Vagina (tissue), 2 donors: Measurements from ENCODE around the gene TMEFF1. TPM values are rescaled to one million over a fixed set of nuclear protein-coding genes. Genes with fewer than 3 reads are reported as not detected.

Experiments used
- DNase-seq, 2 donors: peaks; one replicate each; pipeline ENCODE4 v3.0.0-alpha.2; 2017; ENCODE audit errors: extremely low spot score in 2 of 2
- H3K27ac ChIP-seq: fragments of 200-600 bp; sonication (generic); one replicate; pipeline ENCODE4 v1.5.1; 2019
- H3K27me3 ChIP-seq: fragments of 200-600 bp; sonication (generic); one replicate; pipeline ENCODE4 v1.5.1; 2019
- H3K36me3 ChIP-seq, 2 donors: fragments of 200-600 bp; sonication (generic); one replicate each; pipeline ENCODE4 v1.5.1; 2017 to 2019
- H3K4me1 ChIP-seq: fragments of 200-600 bp; sonication (generic); one replicate; pipeline ENCODE4 v1.5.1; 2019
- H3K4me3 ChIP-seq, 2 donors: fragments of 200-600 bp; sonication (generic); 1 replicate in 1 of 2; 2 replicates in 1 of 2; pipeline ENCODE4 v1.5.1; 2016 to 2019
- H3K9me3 ChIP-seq: fragments of 200-600 bp; sonication (generic); one replicate; pipeline ENCODE4 v1.5.1; 2019
- POLR2A ChIP-seq, 2 donors: fragments of 450-650 bp; IDR thresholded peaks; one replicate each; pipeline ENCODE4 v1.6.1; 2017; ENCODE audit warnings: antibody characterized with exemption in 2 of 2, mild to moderate bottlenecking in 2 of 2, moderate library complexity in 2 of 2
- POLR2AphosphoS5 ChIP-seq, 2 donors: sonication (generic); formaldehyde crosslinking; IDR thresholded peaks; one replicate each; pipeline ENCODE4 v1.9.0; 2017; ENCODE audit warnings: antibody characterized with exemption in 2 of 2, mild to moderate bottlenecking in 2 of 2, low read depth in 1 of 2; ENCODE audit not compliant: insufficient read depth in 1 of 2
- intact Hi-C: fragments of 100-400 bp; cut with DNase I; formaldehyde crosslinking; loops from one replicate; pipeline ENCODE4 v1.15.1; 2023
- total RNA-seq: library from RNA; depleted of rRNA; stranded (reverse); fragments of >200 nt; gene quantifications from one replicate; pipeline ENCODE4 v1.2.3, GENCODE V29; 2016
- TF ChIP-seq, protein P1 (sequence below), 3 experiments: fragments of 450-650 bp in 2 of 3; fragments of 200-600 bp in 1 of 3; sonication (generic) in 1 of 3; IDR thresholded peaks; one replicate each; pipeline ENCODE4 v1.5.1; 2017 to 2019; ENCODE audit warnings: antibody characterized with exemption in 3 of 3, mild to moderate bottlenecking in 2 of 3, moderate library complexity in 2 of 3

The TMEFF1 gene, protein sequence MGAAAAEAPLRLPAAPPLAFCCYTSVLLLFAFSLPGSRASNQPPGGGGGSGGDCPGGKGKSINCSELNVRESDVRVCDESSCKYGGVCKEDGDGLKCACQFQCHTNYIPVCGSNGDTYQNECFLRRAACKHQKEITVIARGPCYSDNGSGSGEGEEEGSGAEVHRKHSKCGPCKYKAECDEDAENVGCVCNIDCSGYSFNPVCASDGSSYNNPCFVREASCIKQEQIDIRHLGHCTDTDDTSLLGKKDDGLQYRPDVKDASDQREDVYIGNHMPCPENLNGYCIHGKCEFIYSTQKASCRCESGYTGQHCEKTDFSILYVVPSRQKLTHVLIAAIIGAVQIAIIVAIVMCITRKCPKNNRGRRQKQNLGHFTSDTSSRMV
- total RNA-seq: not detected

DNA sequence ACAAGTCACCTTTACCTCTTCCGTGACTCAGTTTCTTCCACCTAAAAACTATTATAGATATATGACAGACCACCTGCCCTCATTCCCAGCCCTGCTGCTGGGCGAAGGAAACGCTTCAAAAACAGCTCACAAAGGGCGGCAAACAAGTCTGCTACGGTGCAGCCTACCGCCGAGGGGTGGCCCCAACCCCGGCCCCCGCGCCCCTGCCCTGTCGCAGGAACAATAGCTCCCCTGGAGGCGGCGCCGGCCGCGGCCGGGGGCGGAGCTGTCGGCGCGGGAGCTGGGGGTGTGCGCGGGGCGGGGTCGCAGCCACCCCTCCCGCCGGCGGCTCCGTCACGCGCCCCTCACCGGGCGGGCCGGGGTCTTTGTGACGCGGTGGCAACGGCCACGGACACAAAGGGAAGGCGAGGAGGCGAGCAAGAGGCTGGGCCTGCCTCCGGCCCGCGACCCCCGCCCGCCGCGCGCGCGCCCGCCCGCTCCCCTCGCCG is at the start of gene TMEFF1:
Gene TMEFF1, plus strand, starts transcription at position 362 of the 488 bp plus-strand sequence. CDS start 396 bp downstream, outside the sequence.
- peaks cover 10% of the 10 kb centered on the region for H3K4me1 ChIP-seq
- peak within 1 kb of the TSS; percentile 57 to 68 for H3K4me3 ChIP-seq
- DNase-seq: no peak
- TF ChIP-seq POLR2A (IDR thresholded peaks at IDR 0.05) (no peak), POLR2AphosphoS5 (IDR thresholded peaks at IDR 0.05; ENCODE audit: insufficient read depth in 1 of 2, low read depth in 1 of 2) (no peak)
- TF ChIP-seq, protein P1, sequence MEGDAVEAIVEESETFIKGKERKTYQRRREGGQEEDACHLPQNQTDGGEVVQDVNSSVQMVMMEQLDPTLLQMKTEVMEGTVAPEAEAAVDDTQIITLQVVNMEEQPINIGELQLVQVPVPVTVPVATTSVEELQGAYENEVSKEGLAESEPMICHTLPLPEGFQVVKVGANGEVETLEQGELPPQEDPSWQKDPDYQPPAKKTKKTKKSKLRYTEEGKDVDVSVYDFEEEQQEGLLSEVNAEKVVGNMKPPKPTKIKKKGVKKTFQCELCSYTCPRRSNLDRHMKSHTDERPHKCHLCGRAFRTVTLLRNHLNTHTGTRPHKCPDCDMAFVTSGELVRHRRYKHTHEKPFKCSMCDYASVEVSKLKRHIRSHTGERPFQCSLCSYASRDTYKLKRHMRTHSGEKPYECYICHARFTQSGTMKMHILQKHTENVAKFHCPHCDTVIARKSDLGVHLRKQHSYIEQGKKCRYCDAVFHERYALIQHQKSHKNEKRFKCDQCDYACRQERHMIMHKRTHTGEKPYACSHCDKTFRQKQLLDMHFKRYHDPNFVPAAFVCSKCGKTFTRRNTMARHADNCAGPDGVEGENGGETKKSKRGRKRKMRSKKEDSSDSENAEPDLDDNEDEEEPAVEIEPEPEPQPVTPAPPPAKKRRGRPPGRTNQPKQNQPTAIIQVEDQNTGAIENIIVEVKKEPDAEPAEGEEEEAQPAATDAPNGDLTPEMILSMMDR (IDR thresholded peaks at IDR 0.05): no peak
- intact Hi-C loops: no loop called here
- H3K36me3 ChIP-seq: no peaks in the 10 kb centered on the region
- H3K27ac ChIP-seq: no peak within 1 kb of the TSS
- no peaks in the 10 kb centered on the region for H3K27me3 ChIP-seq
- no peaks in the 10 kb centered on the region for H3K9me3 ChIP-seq

DNA sequence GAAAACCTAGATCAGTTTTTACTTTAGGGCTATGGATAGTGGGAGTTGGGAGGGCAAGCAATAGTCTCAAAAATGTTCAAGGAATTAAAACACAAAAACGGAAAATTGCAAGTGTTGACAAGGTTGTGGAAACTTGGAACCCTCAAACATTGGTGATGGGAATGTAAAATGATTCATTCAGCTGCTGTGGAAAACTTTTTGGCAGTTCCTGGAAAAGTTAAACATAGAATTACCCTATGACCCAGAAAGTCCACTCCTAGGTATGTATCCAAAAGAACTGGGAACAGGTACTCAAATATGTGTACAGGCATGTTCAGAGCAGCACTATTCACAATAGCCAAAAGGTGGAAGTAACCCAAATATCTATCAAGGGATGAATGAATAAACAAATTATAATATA is 47.2 kb upstream of the TMEFF1 start:
- DNase-seq: no peak
- Histone ChIP-seq H3K4me1 (peaks cover 34% of the 10 kb centered on the region), H3K27ac (no peak overlapping the region), H3K4me3 (no peak overlapping the region), H3K27me3 (no peaks in the 10 kb centered on the region), H3K9me3 (no peaks in the 10 kb centered on the region), H3K36me3 (no peaks in the 10 kb centered on the region)
- intact Hi-C loops: no loop called here
- TF ChIP-seq POLR2A (IDR thresholded peaks at IDR 0.05) (no peak), POLR2AphosphoS5 (IDR thresholded peaks at IDR 0.05; ENCODE audit: insufficient read depth in 1 of 2, low read depth in 1 of 2) (no peak)
- TF ChIP-seq, protein P1 (IDR thresholded peaks at IDR 0.05): no peak

DNA sequence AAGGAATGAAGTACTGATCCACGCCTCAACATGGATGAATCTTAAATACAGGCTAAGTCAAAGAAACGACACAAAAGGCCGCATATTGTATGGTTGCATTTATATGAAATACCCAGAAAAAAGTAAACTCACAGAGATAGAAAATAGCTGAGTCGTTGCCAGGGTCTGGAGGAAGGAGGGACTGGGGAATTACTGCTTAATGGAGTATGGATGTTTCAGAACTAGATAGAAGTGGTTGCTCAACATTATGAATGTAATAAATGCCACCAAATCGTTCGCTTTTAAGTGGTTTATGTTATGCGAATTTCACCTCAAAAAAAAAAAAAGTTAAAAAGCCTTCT is 46.8 kb upstream of the TMEFF1 start:
- Histone ChIP-seq H3K4me3 (peak overlapping the region; percentile 92 to 96), H3K27ac (peak overlapping the region; percentile 90), H3K4me1 (peaks cover 34% of the 10 kb centered on the region), H3K36me3 (no peaks in the 10 kb centered on the region), H3K9me3 (no peaks in the 10 kb centered on the region), H3K27me3 (no peaks in the 10 kb centered on the region)
- intact Hi-C loops: no loop called here
- TF ChIP-seq, protein P1 (IDR thresholded peaks at IDR 0.05): no peak
- TF ChIP-seq POLR2AphosphoS5 (IDR thresholded peaks at IDR 0.05; ENCODE audit: insufficient read depth in 1 of 2, low read depth in 1 of 2) (no peak), POLR2A (IDR thresholded peaks at IDR 0.05) (no peak)
- no peak for DNase-seq

DNA sequence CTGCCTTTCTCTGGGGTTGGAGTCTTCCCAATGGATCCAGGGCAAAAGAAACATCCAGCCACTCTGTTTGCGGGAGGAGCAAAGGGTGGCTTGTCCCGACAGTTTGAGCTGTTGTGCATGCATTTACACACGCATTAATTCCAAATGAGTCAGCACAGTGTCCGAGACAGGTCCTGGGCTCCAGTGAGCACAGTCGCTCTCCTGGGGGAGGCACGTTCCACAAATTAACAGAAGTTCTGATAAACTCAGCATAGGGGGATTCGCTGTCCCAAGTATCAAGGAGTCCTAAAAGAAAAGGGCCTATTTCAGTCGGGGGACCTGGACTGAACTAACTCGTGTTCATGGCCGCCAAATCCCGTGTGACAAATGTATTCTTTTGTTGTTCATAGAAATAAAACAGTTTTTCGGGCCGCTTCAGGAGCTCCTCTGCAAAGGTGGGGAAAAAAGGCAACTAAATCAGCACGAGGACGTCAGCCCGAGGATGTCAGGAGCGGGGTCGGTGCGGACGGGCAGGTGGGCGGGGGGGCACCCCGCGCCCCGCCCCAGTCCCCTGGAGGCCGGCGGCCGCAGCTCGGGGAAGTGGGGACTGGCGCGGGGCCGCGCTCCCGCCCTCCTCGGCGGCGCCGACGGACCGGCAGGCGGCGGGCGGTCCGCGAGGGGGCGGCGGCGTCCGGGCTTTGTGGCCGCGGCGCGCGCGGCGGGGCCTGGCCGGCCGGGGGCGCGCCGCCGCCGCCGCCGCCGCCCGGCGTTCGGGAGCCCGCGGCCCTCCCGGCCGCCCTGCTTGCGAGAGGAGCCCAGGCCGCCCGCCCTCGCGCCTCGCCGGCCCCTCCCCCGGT is 46.2 kb upstream of the TMEFF1 start, which contains the start of gene MSANTD3:
Gene MSANTD3, plus strand, starts transcription at position 614 of the 836 bp plus-strand sequence. CDS start 14,796 bp downstream, outside the sequence.
- H3K27ac ChIP-seq: peak within 1 kb of the TSS; percentile 93
- no peaks in the 10 kb centered on the region for H3K36me3 ChIP-seq
- peaks cover 34% of the 10 kb centered on the region for H3K4me1 ChIP-seq
- intact Hi-C loops: no loop called here
- H3K9me3 ChIP-seq: no peaks in the 10 kb centered on the region
- peak within 1 kb of the TSS; percentile 92 to 96 for H3K4me3 ChIP-seq
- DNase-seq: no peak
- H3K27me3 ChIP-seq: no peaks in the 10 kb centered on the region
- TF ChIP-seq POLR2A (IDR thresholded peaks at IDR 0.05): no peak
- TF ChIP-seq, protein P1 (IDR thresholded peaks at IDR 0.05): peak in 1 of 3 experiments; percentile 21
- TF ChIP-seq POLR2AphosphoS5 (IDR thresholded peaks at IDR 0.05; ENCODE audit: insufficient read depth in 1 of 2, low read depth in 1 of 2): peak; percentile 30 to 42
